H1 (cell line): ENCODE measurements around the gene FAM200B. TPM values are rescaled to one million over a fixed set of nuclear protein-coding genes. Genes with fewer than 3 reads are reported as not detected.
A peak's percentile ranks its signal among the peaks of the same experiment; 100 is the strongest.

Source experiments
- RAD21 ChIP-seq, 2 experiments: IDR thresholded peaks in 1 of 2; conservative IDR thresholded peaks in 1 of 2; 2 replicates each; pipeline ENCODE4 v1.6.1; 2011; ENCODE audit warnings: low read depth in 2 of 2, low read length in 2 of 2, improper control_type of control experiment in 1 of 2, inconsistent platforms in 1 of 2, mild to moderate bottlenecking in 1 of 2, moderate library complexity in 1 of 2
- RBBP5 ChIP-seq: IDR thresholded peaks from 2 replicates; pipeline ENCODE4 v1.7.1; 2012; ENCODE audit warnings: low read depth, mild to moderate bottlenecking, inconsistent platforms, low read length, moderate library complexity, borderline replicate concordance
- SAP30 ChIP-seq: fragments of 300-600 bp; sonication (generic); IDR thresholded peaks from 2 replicates; pipeline ENCODE4 v1.7.1; 2012; ENCODE audit warnings: low read length, moderate library complexity, mild to moderate bottlenecking, inconsistent platforms; ENCODE audit not compliant: insufficient read depth, insufficient replicate concordance
- SIRT6 ChIP-seq: IDR thresholded peaks from one replicate; pipeline ENCODE4 v1.7.1; 2012; ENCODE audit warnings: low read length, inconsistent platforms
- TEAD4 ChIP-seq: IDR thresholded peaks from 2 replicates; pipeline ENCODE4 v1.6.1; 2012; ENCODE audit warnings: low read depth, low read length, inconsistent platforms, mixed read lengths
- polyA plus RNA-seq, 7 experiments: library from polyadenylated mRNA; depleted of rRNA in 3 of 7; stranded (reverse) in 5 of 7; unstranded in 2 of 7; fragments of >200 nt in 5 of 7; fragments of 200-250 nt in 2 of 7; gene quantifications; 1 replicate in 5 of 7; 2 replicates in 1 of 7; 4 replicates in 1 of 7; pipeline versions ENCODE4 v1.2.1 to v1.2.3, GENCODE V29; 2011 to 2013; ENCODE audit warnings: missing spikeins in 2 of 7, mixed read lengths in 2 of 7
- total RNA-seq: library from RNA; stranded (reverse); fragmentation: NEBNext Ultra II Directional; extraction: Animal tissue kit (Norgen Biotek cat#: 25700); gene quantifications from 2 replicates; pipeline ENCODE4 v1.2.1, GENCODE V29; 2021
- TF ChIP-seq, protein P1 (sequence below): IDR thresholded peaks from 2 replicates; pipeline ENCODE4 v1.6.1; 2012; ENCODE audit warnings: inconsistent platforms

Gene FAM200B
- total and polyA plus RNA-seq, 2 of the 8 experiments (the other 6 are each of a cell fraction or from before 2014, with no cell fraction given) = 10.7 to 23.7 TPM

DNA sequence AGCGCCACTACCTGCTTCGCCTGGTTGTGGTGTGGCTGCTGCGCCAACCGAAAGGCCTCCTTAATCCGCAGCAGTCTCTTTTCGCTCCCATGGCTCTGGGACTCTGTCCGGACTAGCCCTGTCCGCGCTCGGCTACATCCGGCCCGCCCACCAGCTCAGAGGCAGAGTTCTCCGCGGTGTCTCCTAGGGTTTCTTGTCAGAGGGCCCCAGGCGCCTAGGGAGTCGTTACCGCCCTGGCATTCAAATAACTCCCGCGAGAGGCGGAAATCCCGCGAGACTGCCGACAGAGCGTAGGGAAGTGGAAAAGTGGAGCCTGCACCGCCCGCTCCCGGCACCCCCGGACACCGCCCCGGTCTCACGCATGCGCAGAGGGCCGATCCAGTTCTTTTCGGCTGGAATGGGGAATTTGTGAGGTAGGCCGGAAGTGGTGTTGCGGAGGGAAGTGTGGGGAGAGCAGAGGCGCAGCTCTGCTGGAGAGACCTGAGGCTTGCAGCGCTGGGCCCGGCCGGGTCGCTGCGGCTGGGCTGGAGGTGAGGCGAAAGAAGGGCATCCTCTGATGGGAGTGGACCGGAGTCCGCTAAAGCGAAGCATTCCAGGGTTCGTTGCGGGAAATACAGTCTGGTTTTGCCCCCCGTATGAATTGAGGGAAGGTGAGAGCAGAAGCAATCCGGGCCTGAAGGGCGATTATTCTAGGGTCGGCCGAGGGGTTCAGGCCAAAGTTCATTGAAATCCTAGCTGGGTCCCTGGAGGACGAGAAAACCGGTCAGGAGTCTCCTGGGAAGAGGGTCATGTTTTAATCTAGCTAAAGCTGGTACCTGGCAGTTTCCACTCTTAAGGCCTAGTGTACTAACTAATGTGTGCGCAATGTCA, at the start of gene FAM200B (continued):
- TF ChIP-seq, protein P1, sequence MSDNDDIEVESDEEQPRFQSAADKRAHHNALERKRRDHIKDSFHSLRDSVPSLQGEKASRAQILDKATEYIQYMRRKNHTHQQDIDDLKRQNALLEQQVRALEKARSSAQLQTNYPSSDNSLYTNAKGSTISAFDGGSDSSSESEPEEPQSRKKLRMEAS = peak; percentile 42; the same call in 1 of the 2 replicates
- TF ChIP-seq SIRT6 = no peak
- TF ChIP-seq RBBP5 = peak; percentile 66
- TF ChIP-seq SAP30 = peak; percentile 65
- peak; percentile 80 for TF ChIP-seq TEAD4
- TF ChIP-seq RAD21 (IDR thresholded peaks at IDR 0.05 in 1 of 2, conservative IDR thresholded peaks at IDR 0.05 in 1 of 2; ENCODE audit: low read depth in 2 of 2, low read length in 2 of 2) = peak in 1 of 2 experiments; percentile 22; a peak in 2 of 4 replicates
